ENCODE results near the gene ZNF774. TPM values are rescaled to one million over a fixed set of nuclear protein-coding genes. Genes with fewer than 3 reads are reported as not detected.

ZNF774 gene
- total and polyA plus RNA-seq, 8 donors = 0.58 to 7.1 (median 2.3) TPM

GRCh38 chr15:90309020-90309419 is 43.1 kb upstream of the ZNF774 start:
- Histone ChIP-seq H3K9me3 (no peaks in the 10 kb centered on the region), H3K4me3 (no peak overlapping the region), H3K27ac (no peak overlapping the region), H3K4me1 (peaks cover 0 to 6% (median 0%) of the 10 kb centered on the region in 4 donors), H3K27me3 (no peaks in the 10 kb centered on the region), H3K36me3 (no peaks in the 10 kb centered on the region)
- TF ChIP-seq POLR2A (IDR thresholded peaks at IDR 0.05) (no peak), EP300 (IDR thresholded peaks at IDR 0.05) (no peak), CTCF (IDR thresholded peaks at IDR 0.05) (no peak), POLR2AphosphoS5 (IDR thresholded peaks at IDR 0.05) (no peak)
- intact Hi-C loops (cut with DNase I; ENCODE audit: low total_unique reads) = no loop called here
- 83 to 95% (median 93%) methylated on average over 4 of the region's 4 CpGs for WGBS, 5 donors
- DNase-seq = no peak

DNA sequence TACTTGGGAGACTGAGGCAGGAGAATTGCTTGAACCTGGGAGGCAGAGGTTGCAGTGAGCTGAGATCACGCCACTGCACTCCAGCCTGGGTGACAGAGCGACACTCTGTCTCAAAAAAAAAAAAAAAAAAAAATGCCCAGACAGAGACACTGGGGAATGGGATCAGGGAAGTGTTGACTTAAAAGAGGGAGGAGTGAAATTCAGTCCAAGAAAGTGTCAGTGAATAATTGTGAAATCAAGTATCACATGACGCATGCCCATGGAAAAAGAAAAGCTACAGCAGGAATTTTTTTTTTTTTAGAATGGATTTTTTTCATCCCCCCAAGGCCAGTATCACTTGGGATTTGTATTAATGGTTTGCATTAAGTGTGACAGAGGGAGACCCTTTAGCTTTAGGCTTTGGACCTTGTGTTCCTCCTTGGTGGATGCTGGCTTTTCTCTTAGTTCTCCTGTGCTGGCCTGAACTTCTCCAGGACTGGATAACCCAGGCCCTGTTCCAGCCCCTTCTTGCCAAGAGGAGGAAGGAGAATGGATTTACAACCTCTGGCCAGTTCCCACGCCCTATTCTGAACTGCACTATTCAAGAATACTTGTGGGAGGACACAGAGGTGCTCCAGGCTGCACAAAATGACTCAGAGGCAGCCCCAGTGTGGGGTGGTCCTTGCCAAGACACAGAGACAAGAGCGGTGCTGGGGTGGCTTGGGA is 36.7 kb upstream of the ZNF774 start:
- H3K36me3 ChIP-seq = no peaks in the 10 kb centered on the region
- peaks cover 13 to 29% (median 21%) of the 10 kb centered on the region in 4 donors for H3K4me1 ChIP-seq
- WGBS, 5 donors = 31 to 50% (median 40%) methylated on average over 5 of the region's 5 CpGs
- H3K4me3 ChIP-seq = no peak overlapping the region
- TF ChIP-seq POLR2AphosphoS5 (IDR thresholded peaks at IDR 0.05) (no peak), CTCF (IDR thresholded peaks at IDR 0.05) (no peak), EP300 (IDR thresholded peaks at IDR 0.05) (no peak), POLR2A (IDR thresholded peaks at IDR 0.05) (no peak)
- no peaks in the 10 kb centered on the region for H3K27me3 ChIP-seq
- peak overlapping the region; percentile 60 to 77 (median 69) for H3K27ac ChIP-seq
- no peaks in the 10 kb centered on the region for H3K9me3 ChIP-seq
- intact Hi-C loops (cut with DNase I; ENCODE audit: low total_unique reads) = no loop called here
- DNase-seq = peak; percentile 69 to 74

- DNase-seq = no peak
- 39 to 51% (median 46%) methylated on average over 4 of the region's 4 CpGs for WGBS, 5 donors
- intact Hi-C loops (cut with DNase I; ENCODE audit: low total_unique reads) = no loop called here
- Histone ChIP-seq H3K27ac (peak overlapping the region in 4 of 5 donors; percentile 60 to 77 (median 68)), H3K4me1 (peaks cover 13 to 32% (median 22%) of the 10 kb centered on the region in 4 donors), H3K9me3 (no peaks in the 10 kb centered on the region), H3K27me3 (no peaks in the 10 kb centered on the region), H3K36me3 (no peaks in the 10 kb centered on the region), H3K4me3 (no peak overlapping the region)
- TF ChIP-seq EP300 (IDR thresholded peaks at IDR 0.05) = no peak
- TF ChIP-seq POLR2AphosphoS5 (IDR thresholded peaks at IDR 0.05) = no peak
- no peak for TF ChIP-seq POLR2A (IDR thresholded peaks at IDR 0.05)
- no peak for TF ChIP-seq CTCF (IDR thresholded peaks at IDR 0.05)
These were observed 35.9 kb upstream of the ZNF774 start for GRCh38 chr15:90316139-90316538.

GRCh38 chr15:90318591-90318990 is 33.5 kb upstream of the ZNF774 start:
- Histone ChIP-seq H3K4me1 (peaks cover 13 to 35% (median 25%) of the 10 kb centered on the region in 4 donors), H3K9me3 (no peaks in the 10 kb centered on the region), H3K27ac (no peak overlapping the region), H3K27me3 (no peaks in the 10 kb centered on the region), H3K4me3 (no peak overlapping the region), H3K36me3 (no peaks in the 10 kb centered on the region)
- intact Hi-C loops (cut with DNase I; ENCODE audit: low total_unique reads) = no loop called here
- 64 to 86% (median 73%) methylated on average over 4 of the region's 4 CpGs for WGBS, 5 donors
- TF ChIP-seq POLR2AphosphoS5 (IDR thresholded peaks at IDR 0.05) (no peak), EP300 (IDR thresholded peaks at IDR 0.05) (no peak), POLR2A (IDR thresholded peaks at IDR 0.05) (no peak), CTCF (IDR thresholded peaks at IDR 0.05) (no peak)
- no peak for DNase-seq
